Midbrain (tissue), 1 donor: ENCODE data around the gene INVS.
"Not testable (repeated sequence)": the region's sequence is repeated elsewhere in the genome, so short reads cannot be mapped to it uniquely, and the experiment has no call there.

Experiments
- DNase-seq: peaks from one replicate; lab custom pipeline; 2025; lab: John Stamatoyannopoulos, UW

INVS gene, protein sequence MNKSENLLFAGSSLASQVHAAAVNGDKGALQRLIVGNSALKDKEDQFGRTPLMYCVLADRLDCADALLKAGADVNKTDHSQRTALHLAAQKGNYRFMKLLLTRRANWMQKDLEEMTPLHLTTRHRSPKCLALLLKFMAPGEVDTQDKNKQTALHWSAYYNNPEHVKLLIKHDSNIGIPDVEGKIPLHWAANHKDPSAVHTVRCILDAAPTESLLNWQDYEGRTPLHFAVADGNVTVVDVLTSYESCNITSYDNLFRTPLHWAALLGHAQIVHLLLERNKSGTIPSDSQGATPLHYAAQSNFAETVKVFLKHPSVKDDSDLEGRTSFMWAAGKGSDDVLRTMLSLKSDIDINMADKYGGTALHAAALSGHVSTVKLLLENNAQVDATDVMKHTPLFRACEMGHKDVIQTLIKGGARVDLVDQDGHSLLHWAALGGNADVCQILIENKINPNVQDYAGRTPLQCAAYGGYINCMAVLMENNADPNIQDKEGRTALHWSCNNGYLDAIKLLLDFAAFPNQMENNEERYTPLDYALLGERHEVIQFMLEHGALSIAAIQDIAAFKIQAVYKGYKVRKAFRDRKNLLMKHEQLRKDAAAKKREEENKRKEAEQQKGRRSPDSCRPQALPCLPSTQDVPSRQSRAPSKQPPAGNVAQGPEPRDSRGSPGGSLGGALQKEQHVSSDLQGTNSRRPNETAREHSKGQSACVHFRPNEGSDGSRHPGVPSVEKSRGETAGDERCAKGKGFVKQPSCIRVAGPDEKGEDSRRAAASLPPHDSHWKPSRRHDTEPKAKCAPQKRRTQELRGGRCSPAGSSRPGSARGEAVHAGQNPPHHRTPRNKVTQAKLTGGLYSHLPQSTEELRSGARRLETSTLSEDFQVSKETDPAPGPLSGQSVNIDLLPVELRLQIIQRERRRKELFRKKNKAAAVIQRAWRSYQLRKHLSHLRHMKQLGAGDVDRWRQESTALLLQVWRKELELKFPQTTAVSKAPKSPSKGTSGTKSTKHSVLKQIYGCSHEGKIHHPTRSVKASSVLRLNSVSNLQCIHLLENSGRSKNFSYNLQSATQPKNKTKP

DNA sequence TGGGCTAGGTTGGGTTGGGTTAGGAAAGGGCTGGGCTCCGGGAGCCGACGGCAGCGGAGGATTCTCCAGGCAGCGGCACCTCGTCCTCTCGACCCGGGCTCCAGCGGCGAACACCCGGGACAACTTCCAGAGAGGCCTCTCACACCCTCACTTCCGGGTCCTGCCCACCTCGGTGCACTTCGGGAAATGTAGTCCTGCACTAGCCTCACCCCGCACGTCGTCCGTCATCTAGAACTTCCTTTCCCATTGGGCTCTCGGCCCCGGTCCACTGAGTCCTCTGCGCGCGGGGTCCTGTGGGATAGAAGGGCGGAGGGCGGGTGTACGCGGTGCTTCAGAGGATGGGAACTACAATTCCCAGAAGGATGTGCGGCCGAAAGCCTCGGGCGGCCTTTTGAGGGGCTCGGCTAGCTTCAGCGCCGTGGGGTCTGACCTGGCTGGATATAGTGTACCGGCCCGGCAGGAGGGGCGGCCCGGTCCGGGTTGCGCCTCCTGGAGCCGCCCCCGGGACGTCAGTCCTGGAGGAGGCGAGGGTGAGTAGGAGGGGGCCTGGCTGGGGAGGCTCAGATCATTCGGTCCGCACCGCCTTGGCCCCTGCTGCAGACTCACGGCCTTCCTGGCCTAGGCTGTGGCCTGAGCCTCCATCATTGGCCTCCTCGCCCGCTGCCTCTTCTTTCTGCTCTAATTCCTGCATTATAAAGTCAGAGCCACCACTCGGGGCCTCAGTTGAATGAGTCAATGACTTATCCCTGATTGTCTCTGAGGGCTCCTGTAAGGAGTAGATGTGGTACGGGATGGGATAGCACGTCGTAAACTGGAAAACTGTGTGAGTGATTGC lies at the start of gene INVS, which contains the start of gene ERP44:
TSS of gene INVS (plus strand) at position 357 of the 835 bp plus-strand sequence. CDS start 5,279 bp downstream, outside the sequence.
TSS of gene ERP44 (minus strand) at position 114 of the 835 bp plus-strand sequence. CDS start 160 bp downstream, outside the sequence.
- peak; percentile 100 for DNase-seq

DNA sequence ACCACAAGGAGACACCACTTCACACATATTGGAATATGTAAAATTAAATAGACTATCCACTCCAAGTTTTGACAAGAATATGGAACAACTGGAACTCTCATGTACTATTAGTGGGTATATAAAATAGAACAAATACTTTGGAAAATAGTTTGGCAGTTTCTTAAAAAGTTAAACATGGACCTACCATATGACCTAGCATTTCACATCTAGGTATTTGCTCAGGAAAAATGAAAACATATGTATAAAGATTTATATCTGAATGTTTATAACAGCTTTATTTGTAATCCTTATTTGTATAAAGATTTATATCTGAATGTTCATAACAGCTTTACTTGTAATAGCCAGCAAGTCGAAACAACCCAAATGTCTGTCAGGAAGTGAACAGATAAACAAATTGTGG lies 49.5 kb upstream of the INVS start:
- DNase-seq, result no peak

DNA sequence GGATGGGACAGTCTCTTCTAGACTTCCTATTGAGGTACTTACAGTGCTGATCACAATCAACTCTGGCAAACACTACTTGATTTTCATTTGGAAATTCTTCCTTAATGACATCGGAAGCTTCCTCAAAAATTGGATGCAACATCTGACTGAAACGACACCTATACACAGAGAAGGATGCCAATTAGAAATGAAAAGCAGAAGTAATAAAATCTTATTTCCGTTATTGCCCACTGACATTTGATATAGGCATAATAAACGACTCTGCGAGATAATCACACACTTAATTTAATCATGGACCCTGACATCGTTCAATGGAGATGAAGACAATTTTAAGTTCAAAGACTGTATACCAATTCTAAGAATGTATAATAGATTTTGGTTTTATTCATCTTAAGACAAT lies 46.7 kb upstream of the INVS start:
- DNase-seq, result no peak

DNA sequence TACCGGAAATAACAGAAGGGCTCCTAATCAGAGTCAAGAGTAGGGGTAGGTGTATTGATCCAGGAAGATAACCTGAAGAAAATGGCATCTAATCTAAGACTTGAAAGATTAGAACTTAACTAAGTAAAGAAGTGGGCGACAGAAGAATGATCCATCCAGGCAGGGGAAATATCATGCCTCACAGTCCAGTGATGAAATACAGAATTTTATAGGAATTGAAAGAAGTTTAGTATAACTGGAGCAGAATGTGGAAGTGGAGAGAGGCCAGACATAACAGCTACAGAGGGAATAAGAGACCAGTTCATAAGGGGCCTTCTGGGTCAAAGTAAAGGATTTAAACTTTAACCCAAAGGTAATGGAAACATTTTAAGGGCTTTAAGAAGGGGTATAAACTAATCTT lies 42.5 kb upstream of the INVS start:
- no peak for DNase-seq

DNA sequence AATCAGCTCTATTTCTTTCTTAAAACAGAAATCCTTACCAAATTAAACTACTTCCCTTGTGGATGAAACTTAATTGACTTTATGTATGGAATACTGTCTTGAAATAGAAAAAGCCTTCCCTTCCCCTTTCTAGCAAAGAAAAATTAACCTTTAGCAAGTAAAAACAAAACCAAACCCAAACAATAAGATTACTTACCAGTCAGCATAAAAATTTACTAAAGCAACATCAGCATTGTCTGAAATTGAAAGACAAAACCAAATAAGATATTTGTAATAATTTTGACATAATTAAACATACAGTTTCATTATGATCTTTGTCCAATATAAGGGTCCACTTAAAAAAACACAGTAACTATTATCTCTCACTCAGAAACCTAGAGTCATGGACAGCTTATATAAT lies 41.4 kb upstream of the INVS start:
- no peak for DNase-seq

DNA sequence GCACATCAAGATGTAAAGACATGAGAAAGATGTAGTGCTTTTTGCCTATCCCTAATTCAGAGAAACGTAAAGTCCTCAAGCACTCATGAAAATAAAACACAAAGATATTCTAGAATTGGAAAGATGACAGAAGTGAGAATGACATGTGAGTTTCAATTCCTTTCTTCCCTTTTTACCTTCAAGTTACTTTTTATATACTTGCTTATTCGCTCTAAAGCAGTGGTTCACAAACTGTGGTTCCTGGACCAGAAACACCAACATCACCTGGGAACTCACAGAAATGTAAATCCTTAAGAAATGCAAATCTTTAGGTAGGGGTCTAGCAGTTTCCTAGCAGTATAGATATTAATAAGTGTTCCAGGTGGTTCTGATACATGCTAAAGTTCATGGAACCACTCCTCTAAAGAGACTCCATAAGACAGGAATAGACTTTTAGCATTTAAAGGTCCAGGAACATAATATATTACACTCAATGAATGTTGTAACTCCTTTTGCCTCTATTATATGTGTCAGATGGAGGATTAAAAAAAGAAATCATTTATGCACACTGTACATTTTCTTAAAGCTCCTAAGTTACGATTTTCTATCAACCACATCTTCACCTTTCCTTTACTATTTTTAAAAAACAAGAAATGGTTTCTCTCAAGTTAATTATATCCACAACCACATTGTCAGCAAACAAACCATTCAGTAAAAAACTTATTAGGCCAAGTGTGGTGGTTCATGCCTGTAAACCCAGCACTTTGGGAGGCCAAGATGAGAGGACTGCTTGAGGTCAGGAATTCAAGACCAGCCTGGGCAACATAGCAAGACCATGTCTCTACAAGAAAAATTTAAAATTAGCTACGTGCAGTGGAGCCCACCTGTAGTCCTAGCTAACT lies 40.1 kb upstream of the INVS start:
- DNase-seq, result no peak

DNA sequence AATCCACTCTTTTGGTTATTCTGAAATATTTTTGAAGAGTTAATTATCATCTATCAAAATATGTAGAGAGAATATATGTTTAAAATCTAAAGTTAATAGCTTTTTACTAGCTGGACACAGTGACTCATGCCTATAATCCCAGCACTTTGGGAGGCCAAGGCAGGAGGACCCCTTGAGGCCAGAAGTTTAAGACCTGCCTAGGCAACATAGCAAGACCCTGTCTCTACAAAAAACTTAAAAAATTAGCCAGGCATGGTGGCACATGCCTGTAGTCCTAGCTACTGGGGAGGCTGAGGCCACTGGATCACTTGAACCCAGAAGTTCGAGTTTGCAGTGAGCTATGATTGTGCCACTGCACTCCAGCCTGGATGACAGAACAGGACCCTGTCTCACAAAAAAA lies 36.4 kb upstream of the INVS start:
- DNase-seq, result not testable (repeated sequence)

DNA sequence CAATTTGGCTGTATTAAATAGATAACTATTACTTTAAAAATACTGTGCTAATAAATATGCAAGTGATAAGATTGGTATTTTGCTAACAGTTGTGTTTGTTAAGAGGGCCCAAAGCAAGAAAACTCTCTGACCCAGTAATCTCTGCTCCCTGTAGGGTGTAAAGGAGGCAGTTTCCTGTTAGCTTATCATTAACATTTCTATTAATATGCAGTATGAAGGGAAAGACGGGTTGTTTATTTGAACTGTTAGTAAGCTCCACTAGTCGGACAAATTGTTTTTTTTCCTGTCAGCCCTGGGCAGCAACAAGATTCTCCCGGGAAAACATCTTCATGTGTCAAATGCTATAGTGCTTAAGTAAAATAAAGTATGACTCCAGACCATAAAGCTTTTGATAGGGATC lies 35.9 kb upstream of the INVS start:
- no peak for DNase-seq

DNA sequence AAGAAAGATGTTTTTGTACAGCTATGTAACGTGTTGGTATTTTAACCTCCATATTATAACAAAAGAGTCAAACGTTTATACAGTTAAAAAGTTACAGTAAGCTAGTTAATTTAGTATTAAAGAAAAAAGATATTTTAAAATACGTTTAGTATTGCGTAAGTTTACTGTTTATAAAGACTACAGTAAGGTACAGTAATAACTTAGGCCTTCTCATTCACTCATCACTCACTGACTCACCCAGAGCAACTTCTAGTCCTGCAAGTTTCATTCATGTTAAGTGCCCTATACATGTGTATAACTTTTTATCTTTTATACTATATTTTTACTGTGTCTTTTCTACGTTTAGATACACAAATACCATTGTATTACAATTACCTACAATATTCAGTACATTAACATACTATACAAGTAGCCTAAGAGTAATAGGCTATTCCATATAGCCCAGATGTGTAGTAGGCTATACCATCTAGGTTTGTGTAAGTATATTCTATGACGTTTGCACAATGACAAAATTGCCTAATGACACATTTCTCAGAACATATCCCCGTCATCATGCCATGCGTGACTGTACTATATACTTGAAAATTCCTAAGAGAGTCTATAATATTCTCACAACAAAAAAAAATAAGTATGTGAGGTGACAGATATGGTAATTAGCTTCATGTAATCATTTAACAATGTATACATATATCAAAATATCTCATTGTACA lies 34.0 kb upstream of the INVS start:
- no peak for DNase-seq

DNA sequence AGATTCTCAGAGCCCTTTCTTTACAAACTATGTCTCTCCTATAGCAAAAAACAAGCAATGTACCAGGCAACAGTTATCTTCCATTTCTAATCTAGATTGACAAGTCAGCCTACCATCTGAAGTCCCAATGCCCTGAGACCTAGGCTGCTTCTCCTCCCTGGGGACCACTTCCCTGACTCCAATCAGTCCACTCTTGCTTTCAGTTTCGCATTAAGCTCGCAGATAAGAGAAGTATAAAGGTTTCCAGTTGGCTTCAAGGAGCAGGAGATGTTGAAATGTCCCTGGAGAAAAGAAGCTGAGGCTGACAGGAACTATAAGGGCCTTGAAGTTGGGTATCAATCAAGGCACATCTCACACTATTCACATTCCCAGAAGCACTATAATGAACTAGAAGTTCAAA lies 32.5 kb upstream of the INVS start:
- DNase-seq, result no peak

DNA sequence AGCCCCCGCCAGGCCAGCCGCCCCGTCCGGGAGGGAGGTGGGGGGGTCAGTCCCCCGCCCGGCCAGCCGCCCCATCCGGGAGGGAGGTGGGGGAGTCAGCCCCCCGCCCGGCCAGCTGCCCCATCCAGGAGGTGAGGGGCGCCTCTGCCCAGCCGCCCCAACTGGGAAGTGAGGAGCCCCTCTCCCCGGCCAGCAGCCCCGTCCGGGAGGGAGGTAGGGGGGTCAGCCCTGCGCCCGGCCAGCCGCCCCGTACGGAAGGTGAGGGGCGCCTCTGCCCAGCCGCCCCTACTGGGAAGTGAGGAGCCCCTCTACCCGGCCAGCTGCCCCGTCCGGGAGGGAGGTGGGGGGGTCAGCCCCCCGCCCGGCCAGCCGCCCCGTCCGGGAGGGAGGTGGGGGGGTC lies 31.1 kb upstream of the INVS start:
- DNase-seq, result not testable (repeated sequence)

DNA sequence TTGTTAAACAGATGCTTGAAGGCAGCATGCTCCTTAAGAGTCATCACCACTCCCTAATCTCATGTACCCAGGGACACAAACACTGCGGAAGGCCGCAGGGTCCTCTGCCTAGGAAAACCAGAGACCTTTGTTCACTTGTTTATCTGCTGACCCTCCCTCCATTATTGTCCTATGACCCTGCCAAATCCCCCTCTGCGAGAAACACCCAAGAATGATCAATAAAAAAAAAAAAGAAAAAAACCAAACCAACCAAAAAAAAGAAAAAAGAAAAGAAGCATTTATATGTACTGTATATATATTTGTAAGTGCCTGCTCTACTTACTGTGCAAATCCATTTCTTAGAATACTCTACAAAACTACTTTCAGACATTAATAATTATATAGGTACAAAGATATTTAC lies 30.0 kb upstream of the INVS start:
- not testable (repeated sequence) for DNase-seq

DNA sequence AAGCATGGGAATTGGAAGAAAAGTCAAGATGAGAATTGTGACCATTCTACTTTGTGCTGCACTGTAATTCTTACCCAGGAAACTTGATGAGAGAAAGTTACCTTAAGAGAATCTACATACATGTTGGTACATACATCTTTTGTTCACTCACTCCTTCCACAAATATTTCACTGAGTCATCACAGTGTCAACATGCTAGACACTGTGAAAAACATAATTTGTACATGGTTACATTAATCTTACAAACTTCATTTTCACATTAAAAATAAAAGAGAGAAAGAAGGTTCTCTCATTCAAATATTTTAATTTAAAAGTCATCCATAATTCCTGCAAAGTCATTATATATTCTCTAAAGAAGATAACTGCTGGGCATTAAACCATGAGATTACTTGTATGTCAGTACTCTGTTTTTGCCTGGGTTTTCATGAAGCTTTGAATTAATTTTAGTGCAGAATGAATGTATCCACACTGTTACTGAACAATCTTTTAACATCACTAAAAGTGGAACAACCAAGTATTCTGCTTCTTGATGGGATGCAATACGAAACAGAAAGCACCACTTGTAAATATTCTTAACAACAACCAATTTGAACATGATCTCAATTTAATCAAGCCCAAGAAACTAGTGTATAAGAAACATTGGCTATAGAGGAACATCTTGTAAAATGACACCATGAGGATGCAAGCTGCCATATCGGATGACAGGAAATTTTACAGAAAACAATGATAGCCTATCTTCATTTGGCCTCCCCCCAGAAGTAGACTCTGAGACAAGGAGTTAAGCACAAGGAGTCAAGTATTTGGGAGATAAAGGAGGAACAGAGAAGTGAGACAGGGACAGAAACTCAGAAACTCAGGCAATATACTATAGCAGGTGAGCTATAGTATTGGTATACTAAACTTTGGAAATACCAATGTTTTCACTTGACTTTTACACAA lies 28.7 kb upstream of the INVS start:
- DNase-seq, result no peak

DNA sequence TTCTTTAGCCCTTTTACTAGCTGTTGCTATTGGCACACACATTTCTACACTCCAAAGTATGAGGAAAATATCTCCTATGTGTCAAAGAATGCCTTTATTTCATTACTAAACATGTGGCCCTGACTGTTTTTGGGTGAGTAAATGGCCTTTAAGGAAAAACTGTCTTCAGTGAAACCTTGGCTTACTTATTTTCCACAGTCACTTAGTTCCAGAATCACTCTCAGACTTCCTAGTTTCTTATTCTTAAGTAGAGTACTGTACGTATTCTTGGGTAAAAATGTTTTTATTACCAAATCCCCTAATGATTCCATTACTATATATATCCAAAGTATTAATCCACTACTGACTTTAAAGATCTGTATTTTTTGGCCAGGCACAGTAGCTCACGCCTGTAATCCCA lies 27.8 kb upstream of the INVS start:
- DNase-seq, result no peak

DNA sequence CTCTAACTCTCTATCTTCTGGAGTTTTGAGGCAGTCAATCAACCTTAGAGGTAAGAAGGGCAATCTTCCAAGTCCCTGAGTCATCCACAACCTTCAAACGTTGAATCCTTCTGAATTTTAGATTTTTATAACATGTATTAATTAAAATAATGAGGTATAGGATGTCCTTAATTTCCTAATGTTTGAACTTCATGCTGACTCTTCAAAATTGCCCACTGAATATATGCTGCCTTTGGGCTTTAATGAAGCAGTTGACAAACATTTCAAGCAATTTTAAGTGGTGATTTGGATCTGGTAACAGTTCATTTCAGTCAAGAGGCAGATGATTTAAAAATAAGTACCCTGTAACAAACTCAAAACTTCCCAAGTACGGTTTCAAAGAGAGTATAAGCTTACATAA lies 26.2 kb upstream of the INVS start:
- no peak for DNase-seq

DNA sequence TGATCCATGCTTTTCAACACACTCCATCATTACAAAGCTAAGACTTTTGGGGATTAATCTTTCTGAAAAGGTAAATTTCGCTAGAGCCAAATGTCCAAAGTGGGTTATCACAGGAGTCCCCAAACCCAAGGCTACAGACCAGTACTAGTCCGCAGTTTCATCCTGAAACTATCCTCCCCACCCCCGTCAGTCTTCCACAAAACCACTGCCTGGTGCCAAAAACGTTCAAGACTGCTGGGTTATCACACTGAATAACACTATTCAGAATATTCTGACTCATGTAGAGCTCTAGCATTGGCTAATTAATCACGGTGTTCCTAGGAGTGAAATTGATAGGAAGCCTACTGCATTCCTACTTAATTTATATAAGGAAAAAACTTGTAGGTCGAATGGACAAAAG lies 24.9 kb upstream of the INVS start:
- DNase-seq, result no peak

DNA sequence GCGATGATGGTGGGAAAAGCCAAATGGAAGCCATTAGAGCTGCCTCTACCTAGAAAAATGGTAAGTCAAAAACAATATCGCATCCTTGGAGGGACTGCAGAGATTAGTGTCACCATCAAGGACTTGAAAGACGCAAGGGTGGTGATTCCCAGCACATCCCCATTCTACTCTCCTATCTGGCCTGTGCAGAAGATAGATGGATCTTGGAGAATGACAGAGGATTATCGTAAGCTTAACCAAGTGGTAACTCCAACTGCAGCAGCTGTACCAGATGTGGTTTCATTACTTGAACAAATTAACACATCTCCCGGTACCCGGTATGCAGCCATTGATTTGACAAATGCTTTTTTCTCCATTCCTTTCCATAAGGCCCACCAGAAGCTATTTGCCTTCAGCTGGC lies 24.1 kb upstream of the INVS start:
- DNase-seq, result no peak

DNA sequence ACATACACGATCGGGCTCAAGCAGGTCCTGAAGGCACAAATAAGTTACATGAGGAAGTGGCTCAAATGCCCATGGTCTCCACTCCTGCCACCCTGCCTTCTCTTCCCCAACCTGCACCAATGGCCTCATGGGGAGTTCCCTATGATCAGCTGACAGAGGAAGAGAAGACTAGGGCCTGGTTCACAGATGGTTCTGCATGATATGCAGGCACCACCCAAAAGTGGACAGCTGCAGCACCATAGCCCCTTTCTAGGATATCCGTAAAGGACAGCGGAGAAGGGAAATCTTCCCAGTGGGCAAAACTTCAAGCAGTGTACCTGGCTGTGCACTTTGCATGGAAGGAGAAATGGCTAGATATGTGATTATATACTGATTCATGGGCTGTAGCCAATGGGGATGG lies 22.8 kb upstream of the INVS start:
- DNase-seq, result not testable (repeated sequence)

DNA sequence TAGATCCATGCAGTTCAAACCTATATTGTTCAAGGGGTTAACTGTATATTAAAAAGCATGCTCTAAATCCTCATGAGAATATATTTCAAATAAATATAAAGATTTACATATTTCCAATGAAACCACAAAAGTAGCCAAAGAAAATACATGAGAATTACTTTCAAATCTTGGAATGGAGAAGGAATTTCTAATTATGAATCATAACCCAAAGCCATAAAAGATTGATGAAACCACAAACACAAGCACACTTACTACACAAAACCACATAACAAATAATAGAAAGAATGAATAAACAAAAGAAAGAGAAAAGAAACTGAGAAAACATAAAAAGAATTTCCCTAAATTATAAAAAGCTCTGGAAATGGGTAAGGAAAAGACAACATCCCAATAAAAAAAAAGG lies 16.3 kb upstream of the INVS start:
- DNase-seq, result no peak
